Skin of body (tissue), 2 donors: ENCODE measurements around the gene MPHOSPH9. TPM values are rescaled to one million over a fixed set of nuclear protein-coding genes. Genes with fewer than 3 reads are reported as not detected.
"Not testable (repeated sequence)": the region's sequence is repeated elsewhere in the genome, so short reads cannot be mapped to it uniquely, and the experiment has no call there.

ENCODE experiments used
- DNase-seq: peaks from one replicate; lab custom pipeline; 2025; lab: John Stamatoyannopoulos, UW
- total RNA-seq: library from RNA; depleted of rRNA; stranded (reverse); fragments of >200 nt; gene quantifications from one replicate; pipeline ENCODE4 v1.2.3, GENCODE V29; 2014

Gene MPHOSPH9
- total RNA-seq, 1 donor from 2014 or later = 39.1 TPM

- no peak for DNase-seq
Observed at GRCh38 chr12:123231931-123232330, 1.0 kb downstream of the MPHOSPH9 start.

- no peak for DNase-seq
Observed at GRCh38 chr12:123229051-123229450, 3.9 kb downstream of the MPHOSPH9 start.

- no peak for DNase-seq
Observed at GRCh38 chr12:123227581-123228258, 5.2 kb downstream of the MPHOSPH9 start.

GRCh38 chr12:123225443-123225842 lies 7.5 kb downstream of the MPHOSPH9 start:
- no peak for DNase-seq

GRCh38 chr12:123223241-123223668 lies 9.7 kb downstream of the MPHOSPH9 start:
- DNase-seq = no peak

GRCh38 chr12:123207815-123208214 lies 25.1 kb downstream of the MPHOSPH9 start:
- DNase-seq = not testable (repeated sequence)

GRCh38 chr12:123206794-123207193 lies 26.1 kb downstream of the MPHOSPH9 start:
- not testable (repeated sequence) for DNase-seq

GRCh38 chr12:123200414-123200813 lies 32.5 kb downstream of the MPHOSPH9 start:
- DNase-seq = no peak

GRCh38 chr12:123199936-123200335 lies 33.0 kb downstream of the MPHOSPH9 start:
- DNase-seq = no peak

GRCh38 chr12:123187637-123188036 lies 45.3 kb downstream of the MPHOSPH9 start:
- no peak for DNase-seq

- no peak for DNase-seq
Observed at GRCh38 chr12:123180171-123180570, 52.8 kb downstream of the MPHOSPH9 start.

- DNase-seq = no peak
Observed at GRCh38 chr12:123171967-123172366, 61.0 kb downstream of the MPHOSPH9 start.

- DNase-seq = no peak
Observed at GRCh38 chr12:123167329-123167728, 65.6 kb downstream of the MPHOSPH9 start.

- no peak for DNase-seq
Observed at GRCh38 chr12:123165537-123165936, 67.4 kb downstream of the MPHOSPH9 start.

- no peak for DNase-seq
Observed at GRCh38 chr12:123164710-123165261, 68.2 kb downstream of the MPHOSPH9 start.

GRCh38 chr12:123164222-123164621 lies 68.7 kb downstream of the MPHOSPH9 start:
- DNase-seq = no peak

GRCh38 chr12:123163227-123163626 lies 69.7 kb downstream of the MPHOSPH9 start:
- no peak for DNase-seq

GRCh38 chr12:123160801-123161487 lies 72.0 kb downstream of the MPHOSPH9 start:
- no peak for DNase-seq

GRCh38 chr12:123153906-123154305 lies 79.0 kb downstream of the MPHOSPH9 start:
- no peak for DNase-seq

- DNase-seq = no peak
Observed at GRCh38 chr12:123152833-123153232, 80.1 kb downstream of the MPHOSPH9 start.

GRCh38 chr12:123151457-123152454 lies 81.2 kb downstream of the MPHOSPH9 start:
- DNase-seq = no peak
